OCI-LY1 (cell line): Measurements from ENCODE around the gene TMEM107.

Experiments used
- H2AFZ ChIP-seq: fragments of 200-600 bp; sonication (generic), shearing (Covaris generic); 2 replicates; pipeline ENCODE4 v1.6.0; 2014; ENCODE audit warnings: antibody characterized with exemption, mild to moderate bottlenecking, low read length
- H3F3A ChIP-seq: fragments of 200-600 bp; sonication (generic), shearing (Covaris generic); 2 replicates; pipeline ENCODE4 v1.6.0; 2014; ENCODE audit warnings: mild to moderate bottlenecking, antibody characterized with exemption, low read length, moderate library complexity; ENCODE audit not compliant: insufficient read depth
- H3K27ac ChIP-seq: fragments of 200-600 bp; sonication (generic); 2 replicates; pipeline ENCODE4 v1.5.1; 2014; ENCODE audit warnings: low read length, mixed run types, mild to moderate bottlenecking, low read depth; ENCODE audit not compliant: poor library complexity, severe bottlenecking
- H3K27me3 ChIP-seq: fragments of 200-600 bp; sonication (generic); 2 replicates; pipeline ENCODE4 v1.6.0; 2014; ENCODE audit warnings: antibody characterized with exemption, mild to moderate bottlenecking, low read length, moderate library complexity; ENCODE audit not compliant: insufficient read depth
- H3K36me3 ChIP-seq: fragments of 200-600 bp; sonication (generic); 2 replicates; pipeline ENCODE4 v1.6.1; 2014; ENCODE audit warnings: mild to moderate bottlenecking, antibody characterized with exemption, low read length, moderate library complexity, mixed read lengths; ENCODE audit not compliant: insufficient read depth
- H3K4me1 ChIP-seq: fragments of 200-600 bp; sonication (generic); 2 replicates; pipeline ENCODE4 v1.5.1; 2014; ENCODE audit warnings: mild to moderate bottlenecking, low read length, moderate library complexity; ENCODE audit not compliant: insufficient read depth, severe bottlenecking
- H3K4me2 ChIP-seq: fragments of 200-600 bp; sonication (generic), shearing (Covaris generic); 2 replicates; pipeline ENCODE4 v1.6.1; 2014; ENCODE audit warnings: low read length
- H3K4me3 ChIP-seq: fragments of 200-600 bp; sonication (generic); 2 replicates; pipeline ENCODE4 v1.5.1; 2014; ENCODE audit warnings: low read length, low read depth, mild to moderate bottlenecking, mixed read lengths; ENCODE audit not compliant: poor library complexity, severe bottlenecking
- H3K79me2 ChIP-seq: fragments of 200-600 bp; shearing (Covaris generic); 2 replicates; pipeline ENCODE4 v1.6.1; 2016; ENCODE audit warnings: mixed run types, low read length, mixed read lengths; ENCODE audit not compliant: insufficient read depth
- H3K9ac ChIP-seq: fragments of 200-600 bp; sonication (generic), shearing (Covaris generic); 2 replicates; pipeline ENCODE4 v1.6.1; 2014; ENCODE audit warnings: mild to moderate bottlenecking, low read length, mixed read lengths
- H3K9me2 ChIP-seq: fragments of 200-600 bp; sonication (generic), shearing (Covaris generic); 2 replicates; pipeline ENCODE4 v1.6.1; 2014; ENCODE audit warnings: low read depth, mild to moderate bottlenecking, low read length, mixed read lengths
- H3K9me3 ChIP-seq: fragments of 200-600 bp; shearing (Covaris generic); 2 replicates; pipeline ENCODE4 v1.6.1; 2014; ENCODE audit warnings: low read length, mixed read lengths
- H4K20me1 ChIP-seq: fragments of 200-600 bp; sonication (generic), shearing (Covaris generic); 2 replicates; pipeline ENCODE4 v1.6.0; 2016; ENCODE audit warnings: mild to moderate bottlenecking, low read length; ENCODE audit not compliant: insufficient read depth
- CTCF ChIP-seq: fragments of 200-600 bp; sonication (generic), shearing (Covaris generic); IDR thresholded peaks from 2 replicates; pipeline ENCODE4 v1.5.1; 2017; ENCODE audit warnings: mild to moderate bottlenecking, antibody characterized with exemption, low read length, moderate library complexity, mixed read lengths
- EZH2 ChIP-seq: fragments of 200-600 bp; sonication (generic), shearing (Covaris generic); IDR thresholded peaks from 2 replicates; pipeline ENCODE4 v1.8.0; 2017; ENCODE audit warnings: borderline replicate concordance, mixed run types, mild to moderate bottlenecking, antibody characterized with exemption, low read length, moderate library complexity, mixed read lengths

Gene TMEM107

GRCh38 chr17:8153031-8153451 lies 23.1 kb downstream of the TMEM107 start:
- Histone ChIP-seq H3K9ac (no peak overlapping the region; the same call in 1 of the 2 replicates), H3K4me2 (peak overlapping the region; percentile 77), H3K27ac (peak overlapping the region; percentile 63), H3K36me3 (peaks cover 15% of the 10 kb centered on the region), H3K9me2 (no peaks in the 10 kb centered on the region), H3K9me3 (no peaks in the 10 kb centered on the region), H3K79me2 (no peaks in the 10 kb centered on the region), H2AFZ (no peak overlapping the region), H3K4me3 (peak overlapping the region; percentile 70), H3K4me1 (peaks cover 57% of the 10 kb centered on the region), H4K20me1 (no peaks in the 10 kb centered on the region), H3F3A (no peaks in the 10 kb centered on the region), H3K27me3 (no peaks in the 10 kb centered on the region)
- TF ChIP-seq EZH2 = no peak
- no peak for TF ChIP-seq CTCF

GRCh38 chr17:8152112-8152775 lies 23.9 kb downstream of the TMEM107 start, which contains the start of gene PER1:
PER1 (minus strand) TSS chr17:8152404; CDS start chr17:8150706, 1,698 bp downstream.
- no peaks in the 10 kb centered on the region for H3K9me2 ChIP-seq
- H4K20me1 ChIP-seq = no peaks in the 10 kb centered on the region
- H3K36me3 ChIP-seq = peaks cover 21% of the 10 kb centered on the region
- no peaks in the 10 kb centered on the region for H3F3A ChIP-seq
- peak within 1 kb of the TSS; percentile 70 for H3K4me3 ChIP-seq
- H3K79me2 ChIP-seq = no peaks in the 10 kb centered on the region
- peaks cover 56% of the 10 kb centered on the region for H3K4me1 ChIP-seq
- H3K27me3 ChIP-seq = no peaks in the 10 kb centered on the region
- no peaks in the 10 kb centered on the region for H3K9me3 ChIP-seq
- H3K4me2 ChIP-seq = peak within 1 kb of the TSS; percentile 77
- TF ChIP-seq EZH2 = no peak
- no peak for TF ChIP-seq CTCF
- H2AFZ ChIP-seq = no peak within 1 kb of the TSS
- H3K9ac ChIP-seq = peak within 1 kb of the TSS; percentile 66
- H3K27ac ChIP-seq = peak within 1 kb of the TSS; percentile 63

GRCh38 chr17:8151641-8152111 lies 24.5 kb downstream of the TMEM107 start:
- Histone ChIP-seq H3K4me2 (peak overlapping the region; percentile 77), H3K36me3 (peaks cover 27% of the 10 kb centered on the region), H3K79me2 (no peaks in the 10 kb centered on the region), H3K4me1 (peaks cover 50% of the 10 kb centered on the region), H3K4me3 (peak overlapping the region; percentile 70), H3K27ac (peak overlapping the region; percentile 43), H3F3A (no peaks in the 10 kb centered on the region), H4K20me1 (no peaks in the 10 kb centered on the region), H2AFZ (no peak overlapping the region), H3K9ac (peak overlapping the region; percentile 66), H3K9me2 (no peaks in the 10 kb centered on the region), H3K9me3 (no peaks in the 10 kb centered on the region), H3K27me3 (no peaks in the 10 kb centered on the region)
- TF ChIP-seq CTCF = no peak
- TF ChIP-seq EZH2 = no peak
